HCT116 (cell line): ENCODE data around the gene APOM. TPM values are rescaled to one million over a fixed set of nuclear protein-coding genes. Genes with fewer than 3 reads are reported as not detected.

ENCODE experiments used
- ATAC-seq: fragments of 200-7000 bp; cut with Tn5 transposase; 2 replicates; pipeline ENCODE4 v1.9.1; 2020; ENCODE audit warnings: mild to moderate bottlenecking, moderate library complexity
- BruUV-seq: library from RNA; stranded (reverse); fragments of 400-500 nt; replicated peaks from 2 replicates; lab custom pipeline; 2021; lab: Mats Ljungman, UMichigan
- CTCF ChIA-PET: fragments of 300-600 bp; sonication (Branson Sonifier 250); formaldehyde crosslinking; loops from one replicate; lab custom pipeline; 2021; ENCODE audit warnings: antibody characterized with exemption; lab: Charles Lee
- POLR2A ChIA-PET: fragments of 300-600, 350-600 bp; sonication (Branson Sonifier 250); formaldehyde crosslinking; loops from one replicate; lab custom pipeline; 2021; ENCODE audit warnings: antibody characterized with exemption; lab: Charles Lee
- RAD21 ChIA-PET, 2 experiments: fragments of 300-600 bp; sonication (Branson Sonifier 250); formaldehyde crosslinking; loops; one replicate each; lab custom pipeline; 2023; ENCODE audit warnings: low total read pairs in 2 of 2; ENCODE audit not compliant: uncharacterized antibody in 2 of 2, unreplicated experiment in 2 of 2, low non-redundant PET in 1 of 2; lab: Charles Lee
- DNase-seq: peaks from one replicate; pipeline ENCODE4 v3.0.0-alpha.2; 2010; ENCODE audit warnings: low read depth, low spot score
- H2AFZ ChIP-seq: fragments of 200-600 bp; shearing (Covaris generic), sonication (generic); 2 replicates; pipeline ENCODE4 v1.6.1; 2017; ENCODE audit warnings: low read depth, mixed run types, mixed read lengths, antibody characterized with exemption, low read length; ENCODE audit not compliant: poor library complexity, severe bottlenecking
- H3K27ac ChIP-seq: 2 replicates; pipeline ENCODE4 v1.5.1; 2012; ENCODE audit warnings: low read depth, low read length
- H3K27me3 ChIP-seq: fragments of 200-600 bp; sonication (generic); 2 replicates; pipeline ENCODE4 v1.6.1; 2016; ENCODE audit warnings: mixed run types, low read length, mixed read lengths; ENCODE audit not compliant: insufficient read depth
- H3K36me3 ChIP-seq, 2 experiments: fragments of 200-500 bp in 1 of 2; fragments of 200-600 bp in 1 of 2; sonication (Bioruptor generic) in 1 of 2; sonication (generic) in 1 of 2; 2 replicates each; pipeline versions ENCODE4 v1.5.1 to v1.6.1; 2014 to 2016; ENCODE audit warnings: low read length in 2 of 2, inconsistent platforms in 1 of 2, mixed read lengths in 1 of 2, mixed run types in 1 of 2; ENCODE audit not compliant: insufficient read depth in 2 of 2, control insufficient read depth in 1 of 2
- H3K4me1 ChIP-seq, 2 experiments: fragments of 200-600 bp in 1 of 2; sonication (generic) in 1 of 2; 2 replicates each; pipeline versions ENCODE4 v1.5.1 to v1.6.1; 2012 to 2017; ENCODE audit warnings: low read length in 2 of 2, inconsistent platforms in 1 of 2, mild to moderate bottlenecking in 1 of 2, mixed read lengths in 1 of 2, mixed run types in 1 of 2, moderate library complexity in 1 of 2; ENCODE audit not compliant: insufficient read depth in 2 of 2, control insufficient read depth in 1 of 2
- H3K4me2 ChIP-seq: fragments of 200-600 bp; sonication (generic); 2 replicates; pipeline ENCODE4 v1.6.1; 2017; ENCODE audit warnings: mixed run types, low read length, mixed read lengths
- H3K4me3 ChIP-seq, 2 experiments: fragments of 200-600 bp in 1 of 2; sonication (generic) in 1 of 2; replicated peaks in 1 of 2; 2 replicates each; pipeline ENCODE4 v1.5.1; 2011 to 2016; ENCODE audit warnings: low read length in 2 of 2, control low read depth in 1 of 2, low read depth in 1 of 2, mild to moderate bottlenecking in 1 of 2, mixed read lengths in 1 of 2, mixed run types in 1 of 2
- H3K79me2 ChIP-seq: fragments of 200-600 bp; sonication (generic); 2 replicates; pipeline ENCODE4 v1.6.1; 2017; ENCODE audit warnings: mild to moderate bottlenecking, mixed run types, low read length, moderate library complexity, mixed read lengths; ENCODE audit not compliant: insufficient read depth
- H3K9ac ChIP-seq: fragments of 200-600 bp; sonication (generic); 2 replicates; pipeline ENCODE4 v1.6.1; 2016; ENCODE audit warnings: low read length, mixed read lengths
- H3K9me2 ChIP-seq: fragments of 200-600 bp; sonication (generic), shearing (Covaris generic); 2 replicates; pipeline ENCODE4 v1.6.1; 2017; ENCODE audit warnings: mixed run types, mild to moderate bottlenecking, moderate library complexity; ENCODE audit not compliant: insufficient read depth
- H3K9me3 ChIP-seq, 2 experiments: fragments of 200-500 bp in 1 of 2; fragments of 200-600 bp in 1 of 2; sonication (Bioruptor generic) in 1 of 2; sonication (generic) in 1 of 2; 2 replicates each; pipeline ENCODE4 v1.6.1; 2014 to 2017; ENCODE audit warnings: low read length in 2 of 2, mixed read lengths in 2 of 2, inconsistent platforms in 1 of 2, low read depth in 1 of 2, mild to moderate bottlenecking in 1 of 2, mixed run types in 1 of 2, moderate library complexity in 1 of 2; ENCODE audit not compliant: control insufficient read depth in 1 of 2, insufficient read depth in 1 of 2
- H4K20me1 ChIP-seq: fragments of 200-600 bp; sonication (generic), shearing (Covaris generic); 2 replicates; pipeline ENCODE4 v1.6.1; 2017; ENCODE audit warnings: mixed run types, mild to moderate bottlenecking, moderate library complexity; ENCODE audit not compliant: insufficient read depth
- CTCF ChIP-seq, 3 experiments: fragments of 200-600 bp in 1 of 3; sonication (generic) in 1 of 3; IDR thresholded peaks in 2 of 3; conservative IDR thresholded peaks in 1 of 3; 2 replicates each; pipeline ENCODE4 v1.5.1; 2012 to 2017; ENCODE audit warnings: low read depth in 2 of 3, low read length in 2 of 3, antibody characterized with exemption in 1 of 3, borderline replicate concordance in 1 of 3, control low read depth in 1 of 3, mild to moderate bottlenecking in 1 of 3, mixed read lengths in 1 of 3, mixed run types in 1 of 3, moderate library complexity in 1 of 3; ENCODE audit not compliant: insufficient read depth in 1 of 3
- EZH2 ChIP-seq: fragments of 200-600 bp; sonication (generic); IDR thresholded peaks from 2 replicates; pipeline ENCODE4 v1.6.1; 2017; ENCODE audit warnings: antibody characterized with exemption, mixed run types
- EZH2phosphoT487 ChIP-seq: fragments of 200-600 bp; IDR thresholded peaks from 2 replicates; pipeline ENCODE4 v1.6.1; 2018; ENCODE audit warnings: antibody characterized with exemption, borderline replicate concordance
- FOSL1 ChIP-seq: IDR thresholded peaks from 2 replicates; pipeline ENCODE4 v1.6.1; 2012; ENCODE audit warnings: low read depth
- POLR2A ChIP-seq: IDR thresholded peaks from 2 replicates; pipeline ENCODE4 v1.7.0; 2011; ENCODE audit warnings: borderline replicate concordance; ENCODE audit not compliant: insufficient read depth, insufficient read length; ENCODE audit errors: extremely low read depth
- POLR2AphosphoS5 ChIP-seq: IDR thresholded peaks from 2 replicates; pipeline ENCODE4 v1.6.1; 2011; ENCODE audit warnings: mild to moderate bottlenecking, low read depth, low read length, moderate library complexity
- RAD21 ChIP-seq: IDR thresholded peaks from 2 replicates; pipeline ENCODE4 v1.6.1; 2012; ENCODE audit warnings: low read depth, mild to moderate bottlenecking
- SRF ChIP-seq: IDR thresholded peaks from 2 replicates; pipeline ENCODE4 v1.6.1; 2012; ENCODE audit warnings: low read depth
- intact Hi-C: fragments of 100-400 bp; cut with micrococcal nuclease; formaldehyde crosslinking; loops from 2 replicates; pipeline ENCODE4 v1.10.0; 2022
- total RNA-seq: library from RNA; stranded (reverse); gene quantifications from one replicate; pipeline ENCODE4 v1.2.1, GENCODE V29; 2021; ENCODE audit not compliant: unreplicated experiment
- TF ChIP-seq, protein P1 (sequence below): IDR thresholded peaks from 2 replicates; pipeline ENCODE4 v1.6.1; 2012
- TF ChIP-seq, protein P2 (sequence below): IDR thresholded peaks from 2 replicates; pipeline ENCODE4 v1.6.1; 2011; ENCODE audit warnings: mild to moderate bottlenecking, low read length, moderate library complexity; ENCODE audit not compliant: insufficient replicate concordance; ENCODE audit errors: extremely low read depth
- TF ChIP-seq, protein P3 (sequence below): IDR thresholded peaks from 2 replicates; pipeline ENCODE4 v1.6.1; 2012

Gene APOM
- total RNA-seq, 1 experiment from 2014 or later, result 2.2 TPM

GRCh38 chr6:31614075-31614619, 41.5 kb upstream of the APOM start:
- TF ChIP-seq POLR2A (no peak), EZH2phosphoT487 (no peak), EZH2 (no peak), POLR2AphosphoS5 (no peak), FOSL1 (no peak), SRF (no peak), RAD21 (no peak), CTCF (IDR thresholded peaks at IDR 0.05 in 2 of 3, conservative IDR thresholded peaks at IDR 0.05 in 1 of 3; ENCODE audit: borderline replicate concordance in 1 of 3, insufficient read depth in 1 of 3, low read depth in 2 of 3, low read length in 2 of 3) (no peak)
- TF ChIP-seq, protein P1, sequence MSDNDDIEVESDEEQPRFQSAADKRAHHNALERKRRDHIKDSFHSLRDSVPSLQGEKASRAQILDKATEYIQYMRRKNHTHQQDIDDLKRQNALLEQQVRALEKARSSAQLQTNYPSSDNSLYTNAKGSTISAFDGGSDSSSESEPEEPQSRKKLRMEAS, result no peak
- TF ChIP-seq, protein P2, sequence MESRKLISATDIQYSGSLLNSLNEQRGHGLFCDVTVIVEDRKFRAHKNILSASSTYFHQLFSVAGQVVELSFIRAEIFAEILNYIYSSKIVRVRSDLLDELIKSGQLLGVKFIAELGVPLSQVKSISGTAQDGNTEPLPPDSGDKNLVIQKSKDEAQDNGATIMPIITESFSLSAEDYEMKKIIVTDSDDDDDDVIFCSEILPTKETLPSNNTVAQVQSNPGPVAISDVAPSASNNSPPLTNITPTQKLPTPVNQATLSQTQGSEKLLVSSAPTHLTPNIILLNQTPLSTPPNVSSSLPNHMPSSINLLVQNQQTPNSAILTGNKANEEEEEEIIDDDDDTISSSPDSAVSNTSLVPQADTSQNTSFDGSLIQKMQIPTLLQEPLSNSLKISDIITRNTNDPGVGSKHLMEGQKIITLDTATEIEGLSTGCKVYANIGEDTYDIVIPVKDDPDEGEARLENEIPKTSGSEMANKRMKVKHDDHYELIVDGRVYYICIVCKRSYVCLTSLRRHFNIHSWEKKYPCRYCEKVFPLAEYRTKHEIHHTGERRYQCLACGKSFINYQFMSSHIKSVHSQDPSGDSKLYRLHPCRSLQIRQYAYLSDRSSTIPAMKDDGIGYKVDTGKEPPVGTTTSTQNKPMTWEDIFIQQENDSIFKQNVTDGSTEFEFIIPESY, result no peak
- TF ChIP-seq, protein P3, sequence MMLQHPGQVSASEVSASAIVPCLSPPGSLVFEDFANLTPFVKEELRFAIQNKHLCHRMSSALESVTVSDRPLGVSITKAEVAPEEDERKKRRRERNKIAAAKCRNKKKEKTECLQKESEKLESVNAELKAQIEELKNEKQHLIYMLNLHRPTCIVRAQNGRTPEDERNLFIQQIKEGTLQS, result no peak
- no peak overlapping the region for H2AFZ ChIP-seq
- H3K9me3 ChIP-seq, result no peaks in the 10 kb centered on the region
- no peaks in the 10 kb centered on the region for H3K27me3 ChIP-seq
- H3K36me3 ChIP-seq, result no peaks in the 10 kb centered on the region
- H3K4me2 ChIP-seq, result no peak overlapping the region
- H3K27ac ChIP-seq, result no peak overlapping the region
- no TSS peak for BruUV-seq
- H3K4me3 ChIP-seq, result no peak overlapping the region
- RAD21 ChIA-PET, result no interaction called here
- H4K20me1 ChIP-seq, result no peaks in the 10 kb centered on the region
- CTCF ChIA-PET, result no interaction called here
- POLR2A ChIA-PET, result no interaction called here
- H3K79me2 ChIP-seq, result no peaks in the 10 kb centered on the region
- ATAC-seq (no peak), DNase-seq (no peak)
- intact Hi-C loops, result no loop called here
- H3K4me1 ChIP-seq, result peaks cover 0 to under 1% of the 10 kb centered on the region in 2 experiments; a peak in 2 of 4 replicates
- H3K9me2 ChIP-seq, result no peaks in the 10 kb centered on the region
- H3K9ac ChIP-seq, result no peak overlapping the region
